GM21367 (cell line): ENCODE results near the gene PRPF38B.
A peak's percentile ranks its signal among the peaks of the same experiment; 100 is the strongest.

Experiments used
- ATAC-seq: cut with Tn5 transposase; IDR thresholded peaks from one replicate; pipeline ENCODE4 v1.9.1; 2021; ENCODE audit not compliant: unreplicated experiment

Gene PRPF38B

GRCh38 chr1:108717774-108718316, 25.7 kb downstream of the PRPF38B start:
- no peak for ATAC-seq

GRCh38 chr1:108718927-108719655, 27.0 kb downstream of the PRPF38B start:
- no peak for ATAC-seq

- no peak for ATAC-seq
Observed at GRCh38 chr1:108719656-108720435, 27.7 kb downstream of the PRPF38B start.

GRCh38 chr1:108722292-108722691, 30.2 kb downstream of the PRPF38B start:
- ATAC-seq = no peak

GRCh38 chr1:108725906-108726305, 33.8 kb downstream of the PRPF38B start:
- no peak for ATAC-seq

- no peak for ATAC-seq
Observed at GRCh38 chr1:108728327-108728923, 36.3 kb downstream of the PRPF38B start.

- no peak for ATAC-seq
Observed at GRCh38 chr1:108729481-108729880, 37.4 kb downstream of the PRPF38B start.

- ATAC-seq = no peak
Observed at GRCh38 chr1:108732398-108732797, 40.3 kb downstream of the PRPF38B start.

- no peak for ATAC-seq
Observed at GRCh38 chr1:108734171-108734865, 42.2 kb downstream of the PRPF38B start.

GRCh38 chr1:108742253-108742652, 50.1 kb downstream of the PRPF38B start:
- no peak for ATAC-seq

GRCh38 chr1:108745980-108746381, 53.9 kb downstream of the PRPF38B start:
- no peak for ATAC-seq

GRCh38 chr1:108746382-108747170, 54.5 kb downstream of the PRPF38B start, which contains the start of gene STXBP3:
TSS of gene STXBP3 (plus strand) at chr1:108746674. CDS start at chr1:108746738, 64 bp downstream.
- peak; percentile 82 for ATAC-seq

- ATAC-seq = peak; percentile 31
Observed at GRCh38 chr1:108747171-108747850, 55.2 kb downstream of the PRPF38B start.

GRCh38 chr1:108747898-108748297, 55.8 kb downstream of the PRPF38B start:
- no peak for ATAC-seq

GRCh38 chr1:108749081-108749480, 57.0 kb downstream of the PRPF38B start:
- no peak for ATAC-seq

- ATAC-seq = no peak
Observed at GRCh38 chr1:108750476-108751181, 58.5 kb downstream of the PRPF38B start.
